Suprapubic skin (tissue), 4 donors: ENCODE data around the gene CR2. TPM values are rescaled to one million over a fixed set of nuclear protein-coding genes. Genes with fewer than 3 reads are reported as not detected.

ENCODE experiments used
- DNase-seq, 2 donors: peaks; one replicate each; pipeline ENCODE4 v3.0.0-alpha.2; 2019; ENCODE audit warnings: low spot score in 2 of 2
- H3K27ac ChIP-seq: fragments of 200-600 bp; sonication (generic); one replicate; pipeline ENCODE4 v1.5.1; 2019
- H3K27me3 ChIP-seq: fragments of 200-600 bp; sonication (generic); one replicate; pipeline ENCODE4 v1.5.1; 2019
- H3K36me3 ChIP-seq: fragments of 200-600 bp; sonication (generic); one replicate; pipeline ENCODE4 v1.5.1; 2019
- H3K4me1 ChIP-seq: fragments of 200-600 bp; sonication (generic); one replicate; pipeline ENCODE4 v1.5.1; 2019
- H3K4me3 ChIP-seq: fragments of 200-600 bp; sonication (generic); one replicate; pipeline ENCODE4 v1.5.1; 2019; ENCODE audit warnings: mild to moderate bottlenecking
- H3K9me3 ChIP-seq: fragments of 200-600 bp; sonication (generic); one replicate; pipeline ENCODE4 v1.5.1; 2019
- EP300 ChIP-seq: sonication (generic); formaldehyde crosslinking; IDR thresholded peaks from one replicate; pipeline ENCODE4 v1.6.1; 2017; ENCODE audit warnings: antibody characterized with exemption
- POLR2A ChIP-seq, 2 donors: fragments of 450-650 bp; IDR thresholded peaks; one replicate each; pipeline ENCODE4 v1.6.1; 2017; ENCODE audit warnings: antibody characterized with exemption in 2 of 2, mild to moderate bottlenecking in 2 of 2, moderate library complexity in 2 of 2
- POLR2AphosphoS5 ChIP-seq, 3 donors: sonication (generic); formaldehyde crosslinking; IDR thresholded peaks; one replicate each; pipeline ENCODE4 v1.6.1; 2017; ENCODE audit warnings: antibody characterized with exemption in 3 of 3
- WGBS: methylation state at CpG from one replicate; pipeline ENCODE4 v1.1.5; 2018; 5-methylcytosine and 5-hydroxymethylcytosine counted together
- total RNA-seq, 4 donors: library from RNA; depleted of rRNA; stranded (reverse); fragments of >200 nt; gene quantifications; one replicate each; pipeline ENCODE4 v1.1.0, GENCODE V29; 2016
- TF ChIP-seq, protein P1 (sequence below), 2 donors: fragments of 200-600 bp in 1 of 2; fragments of 450-650 bp in 1 of 2; sonication (generic) in 1 of 2; IDR thresholded peaks; one replicate each; pipeline ENCODE4 v1.5.1; 2016 to 2019; ENCODE audit warnings: antibody characterized with exemption in 2 of 2, mild to moderate bottlenecking in 1 of 2, moderate library complexity in 1 of 2

Gene CR2
- total RNA-seq, 4 donors from 2014 or later: not detected

DNA sequence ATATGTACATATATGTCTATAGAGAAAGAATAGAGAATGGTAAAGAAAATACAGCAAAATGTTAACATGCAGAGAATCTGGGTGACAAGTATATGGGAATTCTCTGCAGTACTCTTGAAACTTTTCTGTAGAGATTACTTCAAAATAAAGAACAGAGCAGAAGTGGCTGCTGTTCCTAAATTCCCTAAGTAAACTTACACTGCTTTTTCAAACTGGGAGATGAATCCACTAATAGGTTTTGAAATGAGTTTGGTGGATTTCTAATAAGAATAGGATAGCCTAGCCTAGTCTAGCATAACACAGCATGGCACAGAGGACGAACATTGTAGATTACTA is 450 bp upstream of the CR2 start:
- Histone ChIP-seq H3K9me3 (no peaks in the 10 kb centered on the region), H3K27me3 (peaks cover 65% of the 10 kb centered on the region), H3K36me3 (no peaks in the 10 kb centered on the region), H3K4me3 (peak overlapping the region; percentile 50), H3K4me1 (peaks cover 14% of the 10 kb centered on the region), H3K27ac (no peak overlapping the region)
- TF ChIP-seq, protein P1, sequence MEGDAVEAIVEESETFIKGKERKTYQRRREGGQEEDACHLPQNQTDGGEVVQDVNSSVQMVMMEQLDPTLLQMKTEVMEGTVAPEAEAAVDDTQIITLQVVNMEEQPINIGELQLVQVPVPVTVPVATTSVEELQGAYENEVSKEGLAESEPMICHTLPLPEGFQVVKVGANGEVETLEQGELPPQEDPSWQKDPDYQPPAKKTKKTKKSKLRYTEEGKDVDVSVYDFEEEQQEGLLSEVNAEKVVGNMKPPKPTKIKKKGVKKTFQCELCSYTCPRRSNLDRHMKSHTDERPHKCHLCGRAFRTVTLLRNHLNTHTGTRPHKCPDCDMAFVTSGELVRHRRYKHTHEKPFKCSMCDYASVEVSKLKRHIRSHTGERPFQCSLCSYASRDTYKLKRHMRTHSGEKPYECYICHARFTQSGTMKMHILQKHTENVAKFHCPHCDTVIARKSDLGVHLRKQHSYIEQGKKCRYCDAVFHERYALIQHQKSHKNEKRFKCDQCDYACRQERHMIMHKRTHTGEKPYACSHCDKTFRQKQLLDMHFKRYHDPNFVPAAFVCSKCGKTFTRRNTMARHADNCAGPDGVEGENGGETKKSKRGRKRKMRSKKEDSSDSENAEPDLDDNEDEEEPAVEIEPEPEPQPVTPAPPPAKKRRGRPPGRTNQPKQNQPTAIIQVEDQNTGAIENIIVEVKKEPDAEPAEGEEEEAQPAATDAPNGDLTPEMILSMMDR (IDR thresholded peaks at IDR 0.05): no peak
- TF ChIP-seq EP300 (no peak), POLR2AphosphoS5 (IDR thresholded peaks at IDR 0.05) (no peak), POLR2A (IDR thresholded peaks at IDR 0.05) (no peak)
- WGBS: 17% methylated on average over 1 of the region's 1 CpG
- DNase-seq: no peak

DNA sequence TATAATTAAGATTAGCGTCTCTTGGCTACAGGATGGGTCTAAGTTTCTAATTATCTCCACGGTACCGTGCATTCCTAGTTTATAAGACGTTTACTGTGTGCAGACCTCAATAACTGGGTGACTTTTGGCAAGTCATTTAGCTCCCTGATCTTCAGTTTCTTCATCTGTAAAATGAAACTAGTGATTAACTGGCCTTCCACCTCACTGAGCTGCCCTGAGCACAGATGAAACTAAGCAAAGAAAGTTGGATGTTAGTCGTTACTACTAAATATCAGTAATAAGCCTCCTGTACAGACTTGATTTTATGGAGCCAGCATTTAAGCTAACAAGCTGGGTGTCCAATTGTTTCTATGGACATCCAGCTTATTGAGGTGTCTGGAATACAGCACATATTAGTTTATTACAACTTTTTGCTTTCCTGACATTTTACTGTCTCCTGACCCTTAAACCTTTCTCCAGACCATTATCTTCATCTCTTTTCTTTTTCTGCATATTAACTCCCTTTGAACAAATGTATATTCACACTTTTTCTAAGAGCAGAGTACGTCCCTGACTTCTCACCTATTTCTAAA is 1.1 kb downstream of the CR2 start:
- TF ChIP-seq EP300 (no peak), POLR2AphosphoS5 (IDR thresholded peaks at IDR 0.05) (no peak), POLR2A (IDR thresholded peaks at IDR 0.05) (no peak)
- TF ChIP-seq, protein P1 (IDR thresholded peaks at IDR 0.05): no peak
- H3K4me3 ChIP-seq: peak overlapping the region; percentile 50
- peaks cover 58% of the 10 kb centered on the region for H3K27me3 ChIP-seq
- peaks cover 14% of the 10 kb centered on the region for H3K4me1 ChIP-seq
- 43% methylated on average over 6 of the region's 6 CpGs for WGBS
- H3K27ac ChIP-seq: no peak overlapping the region
- no peaks in the 10 kb centered on the region for H3K36me3 ChIP-seq
- no peak for DNase-seq
- no peaks in the 10 kb centered on the region for H3K9me3 ChIP-seq

DNA sequence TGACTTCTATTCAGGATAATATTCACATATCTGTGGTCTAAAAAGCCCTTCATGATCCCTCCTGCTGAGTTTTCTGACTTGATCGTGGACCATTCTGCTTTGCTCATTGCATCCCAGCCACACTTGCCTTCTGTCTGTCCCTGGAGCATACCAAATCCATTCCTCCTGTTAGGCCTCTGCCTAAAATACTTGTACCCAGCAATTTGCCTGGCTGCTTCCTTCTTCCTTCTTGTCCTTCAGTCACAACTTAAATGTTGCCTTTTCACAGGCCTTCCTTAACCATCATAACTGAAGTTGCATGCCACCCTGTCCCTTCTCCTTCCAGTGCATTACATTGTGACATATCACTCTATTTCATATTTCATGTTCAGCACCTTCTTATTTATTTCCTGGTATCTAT is 4.3 kb downstream of the CR2 start:
- no peaks in the 10 kb centered on the region for H3K36me3 ChIP-seq
- 82% methylated on average over 1 of the region's 1 CpG for WGBS

DNA sequence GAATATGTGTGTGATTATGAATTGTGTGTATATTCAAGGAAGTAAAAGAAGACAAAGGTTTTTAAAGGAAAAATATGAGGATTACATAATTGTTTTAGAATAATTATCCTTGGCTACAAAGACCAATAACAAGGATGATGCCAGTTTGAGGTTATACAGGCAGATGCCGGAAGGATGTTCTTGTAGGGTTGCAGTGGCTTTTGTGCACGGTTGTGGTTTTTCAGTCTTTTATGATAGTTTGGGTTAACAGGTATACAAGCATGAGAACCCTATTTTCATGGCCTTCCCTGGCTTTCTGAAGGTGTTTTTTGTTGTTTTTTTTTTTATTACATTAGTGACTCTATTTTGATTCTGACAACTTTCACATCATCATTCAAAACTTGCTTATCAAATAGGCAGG is 4.9 kb downstream of the CR2 start:
- DNase-seq: no peak
- no peak overlapping the region for H3K27ac ChIP-seq
- WGBS: 90% methylated on average over 2 of the region's 2 CpGs
- peaks cover 13% of the 10 kb centered on the region for H3K4me1 ChIP-seq
- no peak overlapping the region for H3K4me3 ChIP-seq
- no peaks in the 10 kb centered on the region for H3K9me3 ChIP-seq
- peaks cover 40% of the 10 kb centered on the region for H3K27me3 ChIP-seq
- no peak for TF ChIP-seq POLR2A (IDR thresholded peaks at IDR 0.05)
- TF ChIP-seq POLR2AphosphoS5 (IDR thresholded peaks at IDR 0.05): no peak
- TF ChIP-seq, protein P1 (IDR thresholded peaks at IDR 0.05): no peak
- no peak for TF ChIP-seq EP300
- H3K36me3 ChIP-seq: no peaks in the 10 kb centered on the region

More for the DNA sequence above, 4.3 kb downstream of the CR2 start:
- Histone ChIP-seq H3K9me3 (no peaks in the 10 kb centered on the region), H3K27ac (no peak overlapping the region), H3K27me3 (peaks cover 46% of the 10 kb centered on the region), H3K4me3 (no peak overlapping the region), H3K4me1 (peaks cover 14% of the 10 kb centered on the region)
- DNase-seq: no peak
- TF ChIP-seq EP300: no peak
- no peak for TF ChIP-seq POLR2A (IDR thresholded peaks at IDR 0.05)
- TF ChIP-seq, protein P1 (IDR thresholded peaks at IDR 0.05): no peak
- TF ChIP-seq POLR2AphosphoS5 (IDR thresholded peaks at IDR 0.05): no peak

DNA sequence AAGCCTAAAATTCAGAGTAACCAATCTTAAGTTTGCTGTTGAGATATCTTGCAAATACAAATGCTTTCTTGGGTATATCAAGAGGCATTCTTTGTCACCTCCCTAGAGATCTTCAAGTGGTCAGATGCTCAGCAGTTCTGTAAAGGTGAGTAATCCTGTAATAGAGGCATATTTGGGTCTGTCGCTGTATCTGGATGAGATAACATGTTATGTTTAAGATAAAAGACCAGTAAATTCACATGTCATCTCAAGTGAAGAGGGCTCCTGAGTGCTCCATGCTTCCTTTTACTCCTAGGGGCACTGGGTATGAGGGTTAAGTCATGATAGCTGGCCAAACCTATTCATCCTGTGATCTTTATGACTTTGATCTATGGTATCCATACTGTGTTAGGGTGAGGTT is 7.5 kb downstream of the CR2 start:
- TF ChIP-seq, protein P1 (IDR thresholded peaks at IDR 0.05): no peak
- TF ChIP-seq POLR2AphosphoS5 (IDR thresholded peaks at IDR 0.05) (no peak), EP300 (no peak), POLR2A (IDR thresholded peaks at IDR 0.05) (no peak)
- Histone ChIP-seq H3K27me3 (peaks cover 28% of the 10 kb centered on the region), H3K36me3 (no peaks in the 10 kb centered on the region), H3K27ac (no peak overlapping the region), H3K9me3 (no peaks in the 10 kb centered on the region), H3K4me1 (no peaks in the 10 kb centered on the region), H3K4me3 (no peak overlapping the region)
- WGBS: 74% methylated on average over 1 of the region's 1 CpG
- no peak for DNase-seq
